GM21786 (cell line): ENCODE measurements around the gene MPC2.

Source experiments
- ATAC-seq: cut with Tn5 transposase; IDR thresholded peaks from one replicate; pipeline ENCODE4 v1.9.1; 2021; ENCODE audit not compliant: unreplicated experiment

MPC2 gene

GRCh38 chr1:167936930-167937708, at the start of gene MPC2:
TSS of gene MPC2 (minus strand) at chr1:167937072. CDS start at chr1:167935841, 1,231 bp downstream.
- no peak for ATAC-seq

GRCh38 chr1:167984886-167985489, 48.1 kb upstream of the MPC2 start:
- no peak for ATAC-seq

- ATAC-seq = no peak
These were observed 47.0 kb upstream of the MPC2 start for GRCh38 chr1:167983797-167984420.

DNA sequence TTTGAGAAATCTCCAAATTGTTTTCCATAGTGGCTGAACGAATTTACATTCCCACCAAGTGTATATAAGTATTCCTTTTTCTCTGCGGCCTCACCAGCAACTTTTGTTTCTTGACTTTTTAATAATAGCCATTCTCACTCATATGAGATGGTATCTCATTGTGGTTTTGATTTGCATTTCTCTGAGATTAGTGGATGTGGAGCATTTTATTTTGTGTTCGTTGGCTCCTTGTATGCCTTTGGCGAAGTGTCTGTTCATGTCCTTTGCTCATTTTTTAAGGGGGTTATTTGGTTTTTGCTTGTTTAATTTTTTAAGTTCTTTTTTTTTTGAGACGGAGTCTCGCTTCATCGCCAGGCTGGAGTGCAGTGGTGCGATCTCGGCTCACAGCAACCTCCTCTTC, 45.1 kb upstream of the MPC2 start:
- no peak for ATAC-seq

GRCh38 chr1:167977245-167977644, 40.4 kb upstream of the MPC2 start:
- no peak for ATAC-seq

GRCh38 chr1:167974698-167975097, 37.8 kb upstream of the MPC2 start:
- no peak for ATAC-seq

GRCh38 chr1:167973832-167974231, 37.0 kb upstream of the MPC2 start:
- ATAC-seq = no peak

DNA sequence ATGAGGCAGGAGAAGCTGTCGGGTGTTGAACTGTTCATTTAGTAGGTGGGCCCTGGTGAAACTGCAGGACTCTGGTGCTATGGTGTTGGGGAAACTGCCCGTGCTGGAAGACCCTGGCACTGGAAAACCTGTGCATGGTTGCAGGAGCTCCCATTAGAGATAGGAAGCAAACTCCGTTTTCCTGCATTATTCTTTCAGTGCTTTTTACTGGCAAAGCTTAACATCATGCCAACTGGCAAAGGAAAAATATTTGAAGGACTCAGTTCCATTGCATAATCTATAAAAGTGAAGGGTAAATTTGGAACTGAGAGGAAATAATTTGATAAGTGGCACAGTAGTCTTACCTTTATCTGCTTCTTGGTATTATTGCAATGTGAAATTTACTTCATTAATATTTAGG, 31.7 kb upstream of the MPC2 start:
- no peak for ATAC-seq

DNA sequence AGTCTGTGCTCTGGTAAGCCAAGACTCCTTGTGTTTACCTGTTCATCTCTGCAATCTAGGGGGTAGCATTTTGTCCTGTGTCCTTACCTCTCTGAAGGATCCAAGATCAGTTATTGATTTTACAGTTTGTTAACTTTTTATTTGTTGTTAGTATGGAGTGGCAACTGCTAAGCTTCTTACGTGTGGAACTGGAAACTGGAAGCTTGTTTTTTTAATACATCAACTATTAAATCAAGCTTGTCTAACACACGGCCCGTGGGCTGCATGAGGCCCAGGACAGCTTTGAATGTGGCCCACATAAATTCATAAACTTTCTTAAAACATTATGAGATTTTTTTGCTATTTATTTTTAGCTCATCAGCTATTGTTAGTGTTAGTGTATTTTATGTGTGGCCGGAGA, 29.2 kb upstream of the MPC2 start:
- no peak for ATAC-seq

- no peak for ATAC-seq
These were observed 27.8 kb upstream of the MPC2 start for GRCh38 chr1:167964646-167965045.

DNA sequence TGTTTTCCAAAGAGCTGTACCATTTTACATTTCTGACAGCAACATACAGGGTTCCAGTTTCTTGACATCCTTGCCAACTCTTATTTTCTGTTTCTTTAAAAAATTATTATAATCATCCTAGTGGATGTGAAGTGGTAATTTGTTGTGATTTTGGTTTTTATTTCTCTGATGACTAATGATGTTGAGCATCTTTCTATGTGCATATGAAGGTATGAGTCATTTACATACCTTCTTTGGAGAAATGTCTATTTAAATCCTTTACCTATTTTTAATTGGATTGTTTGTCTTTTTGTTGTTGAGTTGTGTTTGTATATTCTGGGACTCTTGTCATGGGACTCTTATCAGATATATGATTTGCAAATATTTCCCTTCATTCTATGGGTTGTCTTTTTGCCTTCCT, 20.8 kb upstream of the MPC2 start:
- ATAC-seq = no peak

GRCh38 chr1:167955915-167956314, 19.0 kb upstream of the MPC2 start:
- no peak for ATAC-seq

DNA sequence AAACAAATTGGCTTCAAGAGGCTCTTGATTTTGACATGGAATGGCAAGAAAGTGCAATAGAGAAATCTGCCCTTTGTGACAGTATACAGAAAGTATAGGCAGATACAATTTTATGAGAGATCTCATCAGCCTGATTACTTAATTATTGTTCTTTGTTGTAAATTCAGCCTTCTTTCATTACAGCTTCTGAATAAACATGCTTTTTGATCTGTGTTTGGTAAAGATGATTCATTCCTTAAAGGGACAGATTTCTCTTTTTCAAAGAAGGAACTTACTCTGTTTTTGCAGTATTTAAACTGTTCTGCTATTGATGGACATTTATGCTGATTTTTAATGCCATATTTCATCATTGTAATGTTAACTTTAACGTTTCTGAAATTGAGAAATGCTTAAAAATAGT, 13.7 kb upstream of the MPC2 start:
- ATAC-seq = no peak

DNA sequence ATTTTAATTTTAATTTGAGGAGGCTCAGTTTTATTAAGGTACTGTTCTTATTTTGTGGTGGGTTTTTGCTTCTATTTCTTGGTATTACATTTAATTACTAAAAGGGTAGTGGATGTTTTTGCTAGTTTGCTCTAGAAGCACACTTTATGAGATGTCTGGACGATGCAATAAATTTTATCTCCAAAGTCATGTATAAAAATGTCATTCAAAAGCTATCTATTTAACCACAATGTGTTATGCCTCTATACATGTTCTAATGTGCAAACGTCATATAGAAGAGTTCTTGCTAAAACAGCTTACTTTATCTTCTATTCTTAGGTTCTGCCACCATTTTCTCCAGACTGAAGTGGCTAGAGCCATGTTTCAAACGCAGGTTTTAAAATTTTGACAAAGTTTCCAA, 12.9 kb upstream of the MPC2 start:
- ATAC-seq = no peak

DNA sequence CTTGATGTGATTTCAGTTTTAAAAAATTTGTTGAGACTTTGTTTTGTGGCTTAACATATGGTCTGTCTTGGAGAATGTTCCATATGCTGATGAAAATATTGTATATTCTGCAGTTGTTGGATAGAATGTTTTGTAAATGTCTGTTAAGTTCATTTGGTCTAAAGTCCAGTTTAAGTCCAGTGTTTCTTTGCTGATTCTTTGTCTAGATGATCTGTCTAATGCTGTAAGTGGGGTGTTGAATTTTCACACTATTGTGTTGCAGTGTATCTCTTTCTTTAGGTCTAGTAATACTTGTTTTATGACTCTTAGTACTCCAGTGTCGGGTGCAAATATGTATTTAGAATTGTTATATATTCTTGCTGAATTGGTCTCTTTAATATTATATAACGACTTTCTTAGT, 10.9 kb upstream of the MPC2 start:
- ATAC-seq = no peak

DNA sequence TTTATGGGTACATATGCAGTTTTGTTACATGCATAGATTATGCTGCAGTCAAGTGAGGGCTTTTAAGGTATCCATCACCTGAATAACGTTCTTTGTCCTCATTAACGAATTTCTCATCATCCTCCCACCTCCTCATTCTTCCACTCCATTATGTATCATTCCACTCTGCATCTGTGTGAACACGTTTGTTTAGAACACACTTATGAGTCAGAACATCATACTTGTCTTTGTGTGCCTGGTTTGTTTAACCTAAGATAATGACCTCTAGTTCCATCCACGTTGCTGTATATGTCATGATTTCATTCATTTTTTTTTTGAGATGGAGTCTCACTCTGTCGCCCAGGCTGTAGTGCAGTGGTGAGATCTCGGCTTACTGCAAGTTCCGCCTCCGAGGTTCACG, 6.7 kb upstream of the MPC2 start:
- no peak for ATAC-seq

GRCh38 chr1:167940264-167940663, 3.4 kb upstream of the MPC2 start:
- no peak for ATAC-seq

- no peak for ATAC-seq
These were observed 1.3 kb upstream of the MPC2 start for GRCh38 chr1:167938080-167938636.

GRCh38 chr1:167937709-167938010, 788 bp upstream of the MPC2 start:
- no peak for ATAC-seq

GRCh38 chr1:167936068-167936929, 573 bp downstream of the MPC2 start, which contains the start of gene DCAF6:
TSS of gene DCAF6 (plus strand) at chr1:167936683. CDS start at chr1:167936912, 229 bp downstream.
- ATAC-seq = peak; percentile 74
